Liver (tissue), 9 donors: ENCODE results near the gene POLG. TPM values are rescaled to one million over a fixed set of nuclear protein-coding genes. Genes with fewer than 3 reads are reported as not detected.

Experiments used
- DNase-seq: peaks from one replicate; pipeline ENCODE4 v3.0.0-alpha.2; 2017; ENCODE audit warnings: low spot score
- H3K27ac ChIP-seq, 2 donors: one replicate each; pipeline ENCODE4 v1.7.0; 2013; ENCODE audit warnings: inconsistent platforms in 2 of 2, low read length in 2 of 2, control low read depth in 1 of 2, low read depth in 1 of 2, mild to moderate bottlenecking in 1 of 2
- H3K27me3 ChIP-seq, 4 donors: one replicate each; pipeline versions ENCODE4 v1.6.1 to v1.7.0; 2013; ENCODE audit warnings: low read length in 3 of 4, inconsistent platforms in 1 of 4, mild to moderate bottlenecking in 1 of 4, moderate library complexity in 1 of 4; ENCODE audit not compliant: control insufficient read depth in 4 of 4, insufficient read depth in 4 of 4
- H3K36me3 ChIP-seq, 4 donors: one replicate each; pipeline versions ENCODE4 v1.6.1 to v1.7.0; 2013; ENCODE audit warnings: low read length in 3 of 4, mild to moderate bottlenecking in 3 of 4, low read depth in 1 of 4, moderate library complexity in 1 of 4; ENCODE audit not compliant: control insufficient read depth in 4 of 4, insufficient read depth in 3 of 4
- H3K4me1 ChIP-seq, 4 donors: one replicate each; pipeline versions ENCODE4 v1.6.1 to v1.7.0; 2013; ENCODE audit warnings: low read length in 3 of 4, mild to moderate bottlenecking in 3 of 4, moderate library complexity in 1 of 4; ENCODE audit not compliant: control insufficient read depth in 4 of 4, insufficient read depth in 4 of 4
- H3K4me3 ChIP-seq, 3 donors: one replicate each; pipeline versions ENCODE4 v1.6.1 to v1.7.0; 2013; ENCODE audit warnings: low read length in 3 of 3, control low read depth in 1 of 3, low read depth in 1 of 3, mild to moderate bottlenecking in 1 of 3
- H3K9ac ChIP-seq, 2 donors: one replicate each; pipeline ENCODE4 v1.7.0; 2013; ENCODE audit warnings: low read length in 2 of 2, mild to moderate bottlenecking in 2 of 2, moderate library complexity in 2 of 2, control low read depth in 1 of 2, low read depth in 1 of 2
- H3K9me3 ChIP-seq, 4 donors: one replicate each; pipeline versions ENCODE4 v1.6.1 to v1.7.0; 2013; ENCODE audit warnings: low read length in 3 of 4; ENCODE audit not compliant: control insufficient read depth in 4 of 4
- ATF3 ChIP-seq: IDR thresholded peaks from 2 replicates; pipeline ENCODE4 v1.6.1; 2016; ENCODE audit warnings: antibody characterized with exemption
- FOXA1 ChIP-seq: IDR thresholded peaks from 2 replicates; pipeline ENCODE4 v1.6.1; 2016; ENCODE audit warnings: antibody characterized with exemption
- FOXA2 ChIP-seq: IDR thresholded peaks from 2 replicates; pipeline ENCODE4 v1.6.1; 2016; ENCODE audit warnings: antibody characterized with exemption
- HNF4A ChIP-seq, 2 donors: conservative IDR thresholded peaks; 2 replicates each; pipeline ENCODE4 v1.6.1; 2016; ENCODE audit warnings: antibody characterized with exemption in 2 of 2, mild to moderate bottlenecking in 2 of 2
- HNF4G ChIP-seq: IDR thresholded peaks from 2 replicates; pipeline ENCODE4 v1.6.1; 2016; ENCODE audit warnings: antibody characterized with exemption
- JUND ChIP-seq, 2 donors: IDR thresholded peaks; 2 replicates each; pipeline ENCODE4 v1.6.1; 2016; ENCODE audit warnings: antibody characterized with exemption in 2 of 2
- MAX ChIP-seq: IDR thresholded peaks from 2 replicates; pipeline ENCODE4 v1.6.1; 2016; ENCODE audit warnings: antibody characterized with exemption
- NR2F2 ChIP-seq: IDR thresholded peaks from 2 replicates; pipeline ENCODE4 v1.6.1; 2016; ENCODE audit warnings: antibody characterized with exemption
- REST ChIP-seq: IDR thresholded peaks from 2 replicates; pipeline ENCODE4 v1.6.1; 2016; ENCODE audit warnings: antibody characterized with exemption, mild to moderate bottlenecking
- RXRA ChIP-seq, 2 donors: IDR thresholded peaks; 2 replicates each; pipeline ENCODE4 v1.6.1; 2017 to 2018; ENCODE audit warnings: antibody characterized with exemption in 2 of 2, mild to moderate bottlenecking in 1 of 2
- SP1 ChIP-seq: IDR thresholded peaks from 2 replicates; pipeline ENCODE4 v1.6.1; 2018; ENCODE audit warnings: antibody characterized with exemption, mild to moderate bottlenecking
- TAF1 ChIP-seq: conservative IDR thresholded peaks from 2 replicates; pipeline ENCODE4 v1.6.1; 2016; ENCODE audit warnings: antibody characterized with exemption, mild to moderate bottlenecking
- YY1 ChIP-seq: IDR thresholded peaks from 2 replicates; pipeline ENCODE4 v1.6.1; 2016; ENCODE audit warnings: antibody characterized with exemption, mild to moderate bottlenecking
- ZBTB33 ChIP-seq: IDR thresholded peaks from 2 replicates; pipeline ENCODE4 v1.6.1; 2016; ENCODE audit warnings: antibody characterized with exemption
- WGBS: extraction: QIAGEN DNeasy Blood & Tissue Kit; methylation state at CpG from one replicate; pipeline ENCODE4 v1.1.7; 2013; 5-methylcytosine and 5-hydroxymethylcytosine counted together
- polyA plus RNA-seq, 2 donors: library from polyadenylated mRNA; stranded (reverse) in 1 of 2; unstranded in 1 of 2; fragments of 200-250 nt in 1 of 2; fragments of >200 nt in 1 of 2; fragmentation: Nextera tagmentation in 1 of 2; extraction: Ambion mirVana in 1 of 2; gene quantifications; one replicate each; pipeline versions ENCODE4 v1.2.1 to v1.2.3, GENCODE V29; 2013 to 2015
- total RNA-seq, 2 donors: library from RNA; depleted of rRNA; stranded (reverse); fragments of >200 nt; gene quantifications; one replicate each; pipeline ENCODE4 v1.2.3, GENCODE V29; 2014
- TF ChIP-seq, protein P1 (sequence below): fragments of 150-350 bp; IDR thresholded peaks from 2 replicates; pipeline ENCODE4 v1.5.1; 2017; ENCODE audit warnings: improper control_type of control experiment, low read depth, low read length; ENCODE audit not compliant: missing input control
- donor health status: healthy.
- donor health status: healthy.
- donor health status: healthy.
- donor health status: healthy.
- donor health status: healthy.

Gene POLG
- total and polyA plus RNA-seq, 4 donors = 15.2 to 53.1 (median 31.4) TPM

DNA sequence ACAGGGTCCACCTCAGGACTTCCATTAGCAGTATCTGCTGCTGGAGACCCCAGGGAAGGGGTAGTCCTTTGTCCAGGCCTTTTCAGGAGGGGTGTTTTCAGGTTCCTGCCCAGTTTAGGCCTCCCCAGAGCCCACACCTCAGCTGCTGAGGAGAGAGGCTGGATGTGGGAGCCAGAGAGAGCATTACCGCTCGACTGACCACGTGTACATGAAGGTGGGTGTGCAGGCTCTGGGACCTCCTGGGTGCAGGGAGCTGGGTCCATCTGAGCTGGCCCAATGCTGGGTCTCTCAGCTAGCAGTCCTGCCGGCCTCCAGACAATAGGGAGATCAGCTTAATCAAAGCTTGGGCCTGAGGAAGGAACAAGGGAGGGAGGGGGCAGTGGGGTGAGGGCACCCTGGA is 29.1 kb upstream of the POLG start:
- DNase-seq = no peak
- Histone ChIP-seq H3K4me3 (no peak overlapping the region), H3K27ac (no peak overlapping the region), H3K27me3 (peaks cover 10 to 35% (median 15%) of the 10 kb centered on the region in 4 donors), H3K36me3 (no peaks in the 10 kb centered on the region), H3K9me3 (no peaks in the 10 kb centered on the region), H3K4me1 (peaks cover 2 to 23% (median 11%) of the 10 kb centered on the region in 4 donors), H3K9ac (no peak overlapping the region)
- 33% methylated on average over 4 of the region's 4 CpGs for WGBS
- TF ChIP-seq YY1 (no peak), SP1 (no peak), HNF4A (conservative IDR thresholded peaks at IDR 0.05) (no peak), MAX (no peak), REST (no peak), FOXA2 (no peak), JUND (IDR thresholded peaks at IDR 0.05) (no peak), TAF1 (no peak), ZBTB33 (no peak), FOXA1 (no peak), HNF4G (no peak), NR2F2 (no peak), RXRA (IDR thresholded peaks at IDR 0.05) (no peak), ATF3 (no peak)
- TF ChIP-seq, protein P1, sequence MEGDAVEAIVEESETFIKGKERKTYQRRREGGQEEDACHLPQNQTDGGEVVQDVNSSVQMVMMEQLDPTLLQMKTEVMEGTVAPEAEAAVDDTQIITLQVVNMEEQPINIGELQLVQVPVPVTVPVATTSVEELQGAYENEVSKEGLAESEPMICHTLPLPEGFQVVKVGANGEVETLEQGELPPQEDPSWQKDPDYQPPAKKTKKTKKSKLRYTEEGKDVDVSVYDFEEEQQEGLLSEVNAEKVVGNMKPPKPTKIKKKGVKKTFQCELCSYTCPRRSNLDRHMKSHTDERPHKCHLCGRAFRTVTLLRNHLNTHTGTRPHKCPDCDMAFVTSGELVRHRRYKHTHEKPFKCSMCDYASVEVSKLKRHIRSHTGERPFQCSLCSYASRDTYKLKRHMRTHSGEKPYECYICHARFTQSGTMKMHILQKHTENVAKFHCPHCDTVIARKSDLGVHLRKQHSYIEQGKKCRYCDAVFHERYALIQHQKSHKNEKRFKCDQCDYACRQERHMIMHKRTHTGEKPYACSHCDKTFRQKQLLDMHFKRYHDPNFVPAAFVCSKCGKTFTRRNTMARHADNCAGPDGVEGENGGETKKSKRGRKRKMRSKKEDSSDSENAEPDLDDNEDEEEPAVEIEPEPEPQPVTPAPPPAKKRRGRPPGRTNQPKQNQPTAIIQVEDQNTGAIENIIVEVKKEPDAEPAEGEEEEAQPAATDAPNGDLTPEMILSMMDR = no peak

GRCh38 chr15:89363133-89363532 is 28.5 kb upstream of the POLG start:
- Histone ChIP-seq H3K27me3 (peaks cover 10 to 35% (median 14%) of the 10 kb centered on the region in 4 donors), H3K9ac (no peak overlapping the region), H3K4me3 (no peak overlapping the region), H3K4me1 (peaks cover 2 to 24% (median 14%) of the 10 kb centered on the region in 4 donors), H3K36me3 (no peaks in the 10 kb centered on the region), H3K27ac (no peak overlapping the region), H3K9me3 (no peaks in the 10 kb centered on the region)
- no peak for DNase-seq
- TF ChIP-seq REST = peak; percentile 0
- TF ChIP-seq YY1 = no peak
- 20% methylated on average over 6 of the region's 6 CpGs for WGBS
